H1 (cell line): Measurements from ENCODE around the gene PXN. TPM values are rescaled to one million over a fixed set of nuclear protein-coding genes. Genes with fewer than 3 reads are reported as not detected.

Source experiments
- CHD2 ChIP-seq: IDR thresholded peaks from 2 replicates; pipeline ENCODE4 v1.6.1; 2012; ENCODE audit warnings: low read length, improper control_type of control experiment
- JUN ChIP-seq: IDR thresholded peaks from 2 replicates; pipeline ENCODE4 v1.6.1; 2011; ENCODE audit warnings: low read depth, mild to moderate bottlenecking, improper control_type of control experiment, low read length
- POU5F1 ChIP-seq: IDR thresholded peaks from 2 replicates; pipeline ENCODE4 v1.6.1; 2011; ENCODE audit warnings: low read depth, mild to moderate bottlenecking, low read length, moderate library complexity
- SIX5 ChIP-seq: IDR thresholded peaks from 2 replicates; pipeline ENCODE4 v1.6.1; 2011; ENCODE audit warnings: mild to moderate bottlenecking, low read depth, low read length
- SP4 ChIP-seq: IDR thresholded peaks from 2 replicates; pipeline ENCODE4 v1.6.1; 2012; ENCODE audit warnings: low read length, inconsistent platforms
- TEAD4 ChIP-seq: IDR thresholded peaks from 2 replicates; pipeline ENCODE4 v1.6.1; 2012; ENCODE audit warnings: low read depth, low read length, inconsistent platforms, mixed read lengths
- polyA plus RNA-seq, 7 experiments: library from polyadenylated mRNA; depleted of rRNA in 3 of 7; stranded (reverse) in 5 of 7; unstranded in 2 of 7; fragments of >200 nt in 5 of 7; fragments of 200-250 nt in 2 of 7; gene quantifications; 1 replicate in 5 of 7; 2 replicates in 1 of 7; 4 replicates in 1 of 7; pipeline versions ENCODE4 v1.2.1 to v1.2.3, GENCODE V29; 2011 to 2013; ENCODE audit warnings: missing spikeins in 2 of 7, mixed read lengths in 2 of 7
- total RNA-seq: library from RNA; stranded (reverse); fragmentation: NEBNext Ultra II Directional; extraction: Animal tissue kit (Norgen Biotek cat#: 25700); gene quantifications from 2 replicates; pipeline ENCODE4 v1.2.1, GENCODE V29; 2021
- TF ChIP-seq, protein P1 (sequence below), 3 experiments: IDR thresholded peaks; 1 replicate in 2 of 3; 2 replicates in 1 of 3; pipeline versions ENCODE4 v1.5.1 to v1.6.1; 2011; ENCODE audit warnings: low read length in 3 of 3, mild to moderate bottlenecking in 3 of 3, inconsistent platforms in 2 of 3, low read depth in 1 of 3, moderate library complexity in 1 of 3; ENCODE audit not compliant: insufficient read depth in 1 of 3; ENCODE audit errors: control extremely low read depth in 1 of 3

PXN gene
- total and polyA plus RNA-seq, 2 of the 8 experiments (the other 6 are each of a cell fraction or from before 2014, with no cell fraction given) = 51.0 to 105 TPM

GRCh38 chr12:120162763-120163162 lies 102.8 kb downstream of the PXN start (continued):
- TF ChIP-seq, protein P1, sequence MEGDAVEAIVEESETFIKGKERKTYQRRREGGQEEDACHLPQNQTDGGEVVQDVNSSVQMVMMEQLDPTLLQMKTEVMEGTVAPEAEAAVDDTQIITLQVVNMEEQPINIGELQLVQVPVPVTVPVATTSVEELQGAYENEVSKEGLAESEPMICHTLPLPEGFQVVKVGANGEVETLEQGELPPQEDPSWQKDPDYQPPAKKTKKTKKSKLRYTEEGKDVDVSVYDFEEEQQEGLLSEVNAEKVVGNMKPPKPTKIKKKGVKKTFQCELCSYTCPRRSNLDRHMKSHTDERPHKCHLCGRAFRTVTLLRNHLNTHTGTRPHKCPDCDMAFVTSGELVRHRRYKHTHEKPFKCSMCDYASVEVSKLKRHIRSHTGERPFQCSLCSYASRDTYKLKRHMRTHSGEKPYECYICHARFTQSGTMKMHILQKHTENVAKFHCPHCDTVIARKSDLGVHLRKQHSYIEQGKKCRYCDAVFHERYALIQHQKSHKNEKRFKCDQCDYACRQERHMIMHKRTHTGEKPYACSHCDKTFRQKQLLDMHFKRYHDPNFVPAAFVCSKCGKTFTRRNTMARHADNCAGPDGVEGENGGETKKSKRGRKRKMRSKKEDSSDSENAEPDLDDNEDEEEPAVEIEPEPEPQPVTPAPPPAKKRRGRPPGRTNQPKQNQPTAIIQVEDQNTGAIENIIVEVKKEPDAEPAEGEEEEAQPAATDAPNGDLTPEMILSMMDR (IDR thresholded peaks at IDR 0.05; ENCODE audit: control extremely low read depth in 1 of 3, insufficient read depth in 1 of 3, low read depth in 1 of 3, low read length in 3 of 3) = no peak
- TF ChIP-seq JUN (no peak), SP4 (no peak), TEAD4 (no peak), SIX5 (no peak), CHD2 (no peak), POU5F1 (no peak)
